GM12892 (cell line): ENCODE results near the gene CAMKMT.

ENCODE experiments used
- POLR2A ChIP-seq: IDR thresholded peaks from 2 replicates; pipeline ENCODE4 v1.6.1; 2011; ENCODE audit warnings: low read depth, low read length, control low read depth
- POLR2AphosphoS5 ChIP-seq: IDR thresholded peaks from 2 replicates; pipeline ENCODE4 v1.6.1; 2011; ENCODE audit warnings: low read depth, low read length, control low read depth

DNA sequence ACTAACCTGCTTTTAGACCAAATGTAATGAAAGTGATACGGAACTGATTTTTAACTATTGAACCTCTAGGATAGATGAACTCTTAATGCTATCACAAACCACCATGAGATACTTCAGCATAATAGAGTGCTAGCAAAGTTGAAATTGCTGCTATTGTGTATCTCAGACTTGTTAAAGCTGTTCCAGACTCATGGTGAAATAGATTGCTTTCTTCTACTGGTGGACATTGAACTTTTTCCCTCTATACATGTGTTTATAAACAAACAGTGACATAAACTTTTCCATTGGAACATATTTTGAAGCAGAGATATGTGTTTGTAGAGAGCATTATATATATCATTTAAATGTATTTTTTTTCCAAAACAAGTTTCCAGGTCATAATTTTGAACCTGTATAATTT lies 157.3 kb downstream of the CAMKMT start:
- TF ChIP-seq POLR2A: no peak
- no peak for TF ChIP-seq POLR2AphosphoS5
